Measurements from ENCODE around the gene PALM. TPM values are rescaled to one million over a fixed set of nuclear protein-coding genes. Genes with fewer than 3 reads are reported as not detected.

Gene PALM
- total and polyA plus RNA-seq, 9 of the 15 experiments (the other 6 are each of a cell fraction or from before 2014, with no cell fraction given): 0.04 to 6.6 (median 1.7) TPM

DNA sequence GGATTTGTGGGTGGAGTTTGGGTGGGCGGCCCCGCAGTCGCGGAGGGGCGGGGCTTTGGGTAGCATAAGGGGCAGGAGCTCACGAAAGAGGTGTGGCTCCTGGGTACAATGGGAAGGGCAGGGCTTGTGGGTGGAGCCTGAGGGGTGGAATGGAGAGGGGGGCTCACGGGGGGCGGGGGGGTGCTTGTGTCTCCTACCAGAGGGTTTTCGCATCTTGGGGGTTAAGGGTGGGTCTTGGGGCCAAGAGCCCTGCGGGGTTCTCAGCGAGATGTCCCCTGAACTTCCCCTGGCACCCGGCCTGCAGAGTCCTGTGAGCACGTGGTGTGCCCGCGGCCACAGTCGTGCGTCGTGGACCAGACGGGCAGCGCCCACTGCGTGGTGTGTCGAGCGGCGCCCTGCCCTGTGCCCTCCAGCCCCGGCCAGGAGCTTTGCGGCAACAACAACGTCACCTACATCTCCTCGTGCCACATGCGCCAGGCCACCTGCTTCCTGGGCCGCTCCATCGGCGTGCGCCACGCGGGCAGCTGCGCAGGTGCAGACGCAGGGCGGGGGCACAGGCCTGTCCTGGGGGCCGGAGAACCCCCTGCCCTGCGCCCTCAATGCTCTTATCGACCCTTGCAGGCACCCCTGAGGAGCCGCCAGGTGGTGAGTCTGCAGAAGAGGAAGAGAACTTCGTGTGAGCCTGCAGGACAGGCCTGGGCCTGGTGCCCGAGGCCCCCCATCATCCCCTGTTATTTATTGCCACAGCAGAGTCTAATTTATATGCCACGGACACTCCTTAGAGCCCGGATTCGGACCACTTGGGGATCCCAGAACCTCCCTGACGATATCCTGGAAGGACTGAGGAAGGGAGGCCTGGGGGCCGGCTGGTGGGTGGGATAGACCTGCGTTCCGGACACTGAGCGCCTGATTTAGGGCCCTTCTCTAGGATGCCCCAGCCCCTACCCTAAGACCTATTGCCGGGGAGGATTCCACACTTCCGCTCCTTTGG is 27.4 kb upstream of the PALM start (continued):
- no peak for TF ChIP-seq FOXJ3 (CRISPR knock-in tag; IDR thresholded peaks at IDR 0.05)
- peak; percentile 38 for TF ChIP-seq CCNT2 (IDR thresholded peaks at IDR 0.05; ENCODE audit: borderline replicate concordance, extremely low read depth, insufficient read length, low read depth, low read length)
- TF ChIP-seq ZNF740 (CRISPR knock-in tag; IDR thresholded peaks at IDR 0.05): no peak
- TF ChIP-seq ZNF740 (tag; IDR thresholded peaks at IDR 0.05): 0 out of 4 replicates have a peak, but pooled peaks of 1 of the 2 experiments have one; percentile 22
- TF ChIP-seq, protein P1, sequence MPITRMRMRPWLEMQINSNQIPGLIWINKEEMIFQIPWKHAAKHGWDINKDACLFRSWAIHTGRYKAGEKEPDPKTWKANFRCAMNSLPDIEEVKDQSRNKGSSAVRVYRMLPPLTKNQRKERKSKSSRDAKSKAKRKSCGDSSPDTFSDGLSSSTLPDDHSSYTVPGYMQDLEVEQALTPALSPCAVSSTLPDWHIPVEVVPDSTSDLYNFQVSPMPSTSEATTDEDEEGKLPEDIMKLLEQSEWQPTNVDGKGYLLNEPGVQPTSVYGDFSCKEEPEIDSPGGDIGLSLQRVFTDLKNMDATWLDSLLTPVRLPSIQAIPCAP (CRISPR knock-in tag; IDR thresholded peaks at IDR 0.05; ENCODE audit: borderline replicate concordance): no peak
- TF ChIP-seq MIER1 (IDR thresholded peaks at IDR 0.05; ENCODE audit: low read depth): no peak
- TF ChIP-seq JUND (IDR thresholded peaks at IDR 0.05; ENCODE audit: borderline replicate concordance, low read depth, low read length): 0 out of 2 replicates have a peak, but pooled peaks have one; percentile 0
- no peak for TF ChIP-seq JUND (tag; IDR thresholded peaks at IDR 0.05; ENCODE audit: borderline replicate concordance, low read depth, low read length)
- peak; percentile 35; the same call in 1 of the 2 replicates for TF ChIP-seq RBFOX2 (IDR thresholded peaks at IDR 0.05; ENCODE audit: low read depth, low read length)
- no peak for TF ChIP-seq PHF8 (IDR thresholded peaks at IDR 0.05; ENCODE audit: borderline replicate concordance, low read length)
- TF ChIP-seq, protein P2, sequence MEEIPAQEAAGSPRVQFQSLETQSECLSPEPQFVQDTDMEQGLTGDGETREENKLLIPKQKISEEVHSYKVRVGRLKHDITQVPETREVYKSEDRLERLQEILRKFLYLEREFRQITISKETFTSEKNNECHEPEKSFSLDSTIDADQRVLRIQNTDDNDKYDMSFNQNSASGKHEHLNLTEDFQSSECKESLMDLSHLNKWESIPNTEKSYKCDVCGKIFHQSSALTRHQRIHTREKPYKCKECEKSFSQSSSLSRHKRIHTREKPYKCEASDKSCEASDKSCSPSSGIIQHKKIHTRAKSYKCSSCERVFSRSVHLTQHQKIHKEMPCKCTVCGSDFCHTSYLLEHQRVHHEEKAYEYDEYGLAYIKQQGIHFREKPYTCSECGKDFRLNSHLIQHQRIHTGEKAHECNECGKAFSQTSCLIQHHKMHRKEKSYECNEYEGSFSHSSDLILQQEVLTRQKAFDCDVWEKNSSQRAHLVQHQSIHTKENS (CRISPR knock-in tag; IDR thresholded peaks at IDR 0.05): no peak
- no peak for TF ChIP-seq XRCC3 (IDR thresholded peaks at IDR 0.05)
- peak; percentile 78; the same call in 1 of the 2 replicates for TF ChIP-seq HNRNPL (IDR thresholded peaks at IDR 0.05; ENCODE audit: low read depth, low read length)
- no peak for TF ChIP-seq BCL6 (CRISPR knock-in tag; IDR thresholded peaks at IDR 0.05)
- TF ChIP-seq RAD21 (CRISPR knock-in tag; conservative IDR thresholded peaks at IDR 0.05 in 1 of 2, IDR thresholded peaks at IDR 0.05 in 1 of 2): no peak
- TF ChIP-seq, protein P3, sequence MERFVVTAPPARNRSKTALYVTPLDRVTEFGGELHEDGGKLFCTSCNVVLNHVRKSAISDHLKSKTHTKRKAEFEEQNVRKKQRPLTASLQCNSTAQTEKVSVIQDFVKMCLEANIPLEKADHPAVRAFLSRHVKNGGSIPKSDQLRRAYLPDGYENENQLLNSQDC (CRISPR knock-in tag; IDR thresholded peaks at IDR 0.05): no peak
- TF ChIP-seq AFF4 (CRISPR knock-in tag; IDR thresholded peaks at IDR 0.05): no peak

Measured in K562 (cell line).